Breast epithelium (tissue), 3 donors: ENCODE measurements around the gene SLC6A18.

Experiments used
- CTCF ChIP-seq, 3 donors: fragments of 450-650 bp; IDR thresholded peaks; one replicate each; pipeline ENCODE4 v1.5.1; 2016 to 2017; ENCODE audit warnings: antibody characterized with exemption in 3 of 3, mild to moderate bottlenecking in 3 of 3, moderate library complexity in 3 of 3
- POLR2A ChIP-seq: fragments of 450-650 bp; IDR thresholded peaks from one replicate; pipeline ENCODE4 v1.6.1; 2016; ENCODE audit warnings: antibody characterized with exemption, mild to moderate bottlenecking, moderate library complexity
- POLR2AphosphoS5 ChIP-seq, 3 donors: sonication (generic); formaldehyde crosslinking; IDR thresholded peaks; one replicate each; pipeline ENCODE4 v1.6.1; 2017; ENCODE audit warnings: antibody characterized with exemption in 3 of 3

GRCh38 chr5:1211701-1212100, 13.5 kb upstream of the SLC6A18 start:
- no peak for TF ChIP-seq POLR2AphosphoS5 (IDR thresholded peaks at IDR 0.05)
- no peak for TF ChIP-seq CTCF (IDR thresholded peaks at IDR 0.05)
- no peak for TF ChIP-seq POLR2A
